GM21529 (cell line): Measurements from ENCODE around the gene TIMELESS.
"Not testable (repeated sequence)": the region's sequence is repeated elsewhere in the genome, so short reads cannot be mapped to it uniquely, and the experiment has no call there.

Experiments
- ATAC-seq: cut with Tn5 transposase; IDR thresholded peaks from one replicate; pipeline ENCODE4 v1.9.1; 2021; ENCODE audit not compliant: unreplicated experiment

Gene TIMELESS

DNA sequence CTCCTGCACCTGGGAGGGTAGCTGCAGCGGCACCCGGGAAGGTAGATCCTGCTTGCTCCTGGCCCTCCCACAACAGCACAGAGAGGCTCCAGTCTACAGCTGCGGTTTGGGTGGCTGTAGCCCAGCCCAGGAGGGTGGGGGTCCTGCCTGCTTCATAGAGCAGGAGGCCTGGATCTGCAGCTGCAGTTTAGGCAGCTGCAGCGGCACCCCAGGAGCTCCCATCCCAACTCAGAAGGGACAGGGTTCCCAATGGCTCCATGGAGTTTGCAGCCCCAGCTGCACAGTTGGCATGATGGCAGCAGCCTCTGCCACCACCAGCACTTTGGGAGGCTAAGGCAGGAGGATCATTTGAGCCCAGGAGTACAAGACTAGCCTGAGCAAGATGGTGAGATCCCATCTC is 38.5 kb downstream of the TIMELESS start:
- no peak for ATAC-seq

DNA sequence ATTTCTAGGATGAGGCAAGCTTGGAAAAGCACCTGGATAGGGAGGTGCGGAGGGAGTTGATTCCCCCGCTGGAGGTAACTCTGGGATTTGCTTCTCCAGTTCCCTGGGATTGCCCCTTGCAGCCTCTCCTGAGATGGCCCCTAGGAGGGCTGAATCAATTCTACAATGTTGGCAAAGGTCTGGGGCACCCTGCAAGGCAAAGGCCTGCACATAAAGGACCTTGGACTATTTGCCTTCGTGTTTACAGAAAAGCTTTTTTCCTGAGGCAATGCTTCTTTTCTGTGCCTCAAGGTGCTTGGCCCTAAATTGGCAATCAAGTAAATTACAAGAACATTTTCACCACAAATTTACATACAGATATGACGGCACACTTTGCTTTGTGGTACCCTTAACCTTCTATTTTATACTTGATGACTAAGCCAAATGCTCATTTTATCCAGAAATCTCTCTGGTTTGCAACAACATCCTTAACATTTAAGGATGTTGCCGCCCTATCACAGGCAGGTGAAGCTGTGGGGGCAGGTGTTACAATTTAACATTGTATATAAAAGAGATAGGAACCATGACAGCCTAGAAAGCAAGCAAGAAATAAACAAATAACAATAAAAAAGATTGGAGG is 40.3 kb downstream of the TIMELESS start:
- no peak for ATAC-seq

DNA sequence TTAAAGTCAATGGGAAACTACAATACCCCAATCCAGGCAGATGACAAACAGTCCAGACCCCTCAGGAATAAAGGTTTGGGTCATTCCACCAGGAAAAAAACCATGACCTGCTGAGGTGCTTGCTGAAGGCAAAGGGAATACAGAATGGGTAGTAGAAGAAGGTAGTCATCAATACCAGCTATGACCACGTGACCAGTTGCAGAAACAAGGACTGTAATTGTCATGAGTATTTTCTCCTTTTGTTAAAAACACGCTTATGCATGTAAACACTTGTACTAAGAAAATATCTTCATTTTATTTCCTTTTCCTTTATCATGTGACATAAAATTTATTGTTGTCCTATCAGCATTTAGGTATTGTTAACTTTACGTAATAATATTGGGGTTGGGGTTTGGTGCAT is 45.0 kb downstream of the TIMELESS start:
- ATAC-seq = not testable (repeated sequence)

DNA sequence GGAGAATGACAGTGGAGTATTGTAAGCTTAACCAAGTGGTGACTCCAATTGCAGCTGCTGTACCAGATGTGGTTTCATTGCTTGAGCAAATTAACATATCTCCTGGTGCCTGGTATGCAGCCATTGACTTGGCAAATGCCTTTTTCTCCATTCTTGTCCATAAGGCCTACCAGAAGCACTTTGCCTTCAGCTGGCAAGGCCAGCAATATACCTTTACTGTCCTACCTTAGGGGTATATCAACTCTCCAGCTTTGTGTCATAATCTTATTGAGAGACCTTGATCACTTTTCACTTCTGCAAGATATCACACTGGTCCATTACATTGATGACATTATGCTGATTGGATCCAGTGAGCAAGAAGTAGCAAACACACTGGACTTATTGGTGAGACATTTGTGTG is 47.6 kb downstream of the TIMELESS start:
- not testable (repeated sequence) for ATAC-seq

DNA sequence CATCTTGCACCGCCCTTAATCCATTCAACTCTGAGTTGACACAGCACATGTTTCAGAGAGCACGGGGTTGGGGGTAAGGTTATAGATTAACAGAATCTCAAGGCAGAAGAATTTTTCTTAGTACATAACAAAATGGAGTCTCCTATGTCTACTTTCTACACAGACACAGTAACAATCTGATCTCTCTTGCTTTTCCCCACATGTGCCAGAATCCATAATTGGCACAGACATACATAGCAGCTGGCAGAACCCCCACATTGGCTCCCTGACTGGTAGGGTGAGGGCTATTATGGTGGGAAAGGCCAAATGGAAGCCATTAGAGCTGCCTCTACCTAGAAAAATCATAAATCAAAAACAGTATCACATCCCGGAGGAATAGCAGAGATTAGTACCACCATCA is 48.1 kb downstream of the TIMELESS start:
- not testable (repeated sequence) for ATAC-seq

DNA sequence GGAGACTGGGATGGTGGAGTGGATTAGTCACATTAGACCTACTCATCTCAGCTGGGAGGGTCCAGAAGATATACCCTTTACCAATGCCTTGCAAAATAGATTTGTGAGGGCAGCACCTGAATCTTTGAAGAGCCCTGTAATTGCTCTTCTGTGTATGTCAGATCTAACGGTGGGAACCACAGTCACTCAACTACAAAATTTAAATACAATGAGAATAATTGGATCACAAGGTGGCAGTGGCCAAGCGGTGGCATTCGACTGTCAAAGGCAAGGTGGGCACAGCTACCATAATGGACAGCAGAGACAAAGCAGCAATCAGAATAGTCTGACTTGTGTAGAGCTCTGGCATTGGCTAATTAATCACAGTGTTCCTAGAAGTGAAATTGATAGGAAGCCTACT is 49.8 kb downstream of the TIMELESS start:
- not testable (repeated sequence) for ATAC-seq

DNA sequence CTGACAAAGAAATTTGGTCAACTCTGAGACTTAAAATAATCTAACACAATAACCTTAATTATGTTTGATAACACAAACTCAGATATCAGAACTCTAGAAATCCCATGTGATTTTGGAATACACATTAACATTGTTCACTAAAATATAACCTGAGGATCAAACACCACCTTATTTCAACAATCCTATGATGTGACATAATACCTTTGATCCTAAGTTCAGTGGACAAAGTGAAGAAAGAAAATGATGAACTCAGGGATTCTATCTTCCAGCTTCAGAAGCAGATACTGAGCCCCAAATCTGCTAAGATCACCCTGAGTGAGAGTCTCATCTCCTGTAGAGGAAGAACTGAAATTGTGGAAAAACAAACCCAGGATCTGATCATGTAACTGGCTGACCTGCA is 50.9 kb downstream of the TIMELESS start:
- no peak for ATAC-seq

DNA sequence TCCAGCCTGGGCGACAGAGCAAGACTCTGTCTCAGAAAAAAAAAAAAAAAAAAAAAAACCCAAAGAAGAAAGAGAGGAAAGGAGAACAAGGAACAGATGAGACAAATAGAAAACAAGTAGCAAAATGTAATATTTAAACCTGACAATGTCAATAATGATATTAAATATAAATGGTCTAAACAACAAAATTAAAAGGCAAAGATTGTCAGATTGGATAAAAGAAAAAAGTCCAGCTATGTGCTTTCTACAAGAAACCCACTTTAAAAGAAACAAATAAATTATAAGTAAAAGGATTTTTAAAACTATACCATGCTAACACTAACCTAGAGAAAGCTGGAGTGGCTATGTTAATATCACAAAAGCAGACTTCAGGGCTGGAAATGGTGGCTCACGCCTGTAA is 56.9 kb downstream of the TIMELESS start:
- ATAC-seq = no peak

DNA sequence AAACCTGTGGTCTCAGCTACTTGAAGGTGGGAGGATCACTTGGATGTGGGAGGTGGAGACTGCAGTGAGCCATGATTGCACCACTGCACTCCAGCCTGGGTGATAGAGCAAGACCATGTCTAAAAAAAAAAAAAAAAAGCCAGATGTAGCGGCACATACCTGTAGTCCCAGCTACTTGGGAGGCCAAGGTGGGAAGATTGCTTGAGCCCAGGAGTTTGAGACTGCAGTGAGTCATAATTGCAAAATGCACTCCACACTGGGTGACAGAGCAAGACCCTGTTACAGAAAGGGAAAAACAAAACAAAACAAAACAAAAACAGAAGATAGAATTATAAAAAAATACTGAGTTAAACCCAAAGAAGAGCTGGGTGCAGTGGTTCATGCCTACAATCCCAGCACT is 57.5 kb downstream of the TIMELESS start:
- ATAC-seq = no peak

DNA sequence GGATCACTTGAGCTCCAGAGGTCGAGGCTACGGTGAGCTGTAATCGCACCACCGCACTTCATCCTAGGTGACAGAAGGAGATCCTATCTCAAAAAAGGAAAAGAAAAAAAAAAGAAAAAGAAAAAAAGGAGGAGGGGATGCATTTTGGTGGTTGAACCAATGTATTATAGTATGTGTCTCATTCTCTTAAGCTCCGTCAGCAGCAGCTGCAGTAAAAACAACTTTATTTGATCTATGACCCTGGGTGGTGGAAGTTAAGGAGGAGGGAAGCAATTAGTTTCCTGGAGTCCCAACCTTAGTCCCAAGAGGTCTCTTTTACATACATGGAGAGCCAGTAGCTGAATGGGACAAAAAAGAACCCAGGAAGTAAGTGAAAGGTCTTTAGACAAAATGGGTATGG is 59.8 kb downstream of the TIMELESS start:
- no peak for ATAC-seq

DNA sequence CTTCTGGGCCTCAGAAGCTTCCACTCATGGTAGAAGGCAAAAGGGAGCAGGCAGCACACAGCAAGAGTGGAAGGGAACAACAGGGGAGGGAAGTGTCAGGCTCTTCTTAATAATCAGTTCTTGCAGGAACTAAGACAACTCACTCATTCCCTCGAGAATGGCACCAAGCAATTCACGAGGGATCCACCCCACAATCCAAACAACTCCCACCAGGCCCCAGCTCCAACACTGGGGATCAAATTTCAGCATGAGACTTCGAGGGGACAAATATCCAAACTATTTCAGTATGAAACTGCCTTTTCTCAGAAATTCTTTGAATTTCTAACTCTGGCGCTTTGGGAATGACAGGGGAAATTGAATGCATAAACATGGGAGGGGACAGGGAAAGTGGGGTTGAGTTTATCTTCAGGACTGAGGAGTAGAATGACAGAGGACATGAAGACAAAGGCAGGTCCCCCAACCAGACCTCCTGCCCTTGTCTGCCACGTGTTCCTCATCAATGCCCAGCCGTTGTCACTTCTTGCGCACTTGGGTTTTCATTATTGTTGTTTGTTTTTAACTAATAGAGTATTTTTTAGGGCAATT is 62.0 kb downstream of the TIMELESS start:
- ATAC-seq = no peak

DNA sequence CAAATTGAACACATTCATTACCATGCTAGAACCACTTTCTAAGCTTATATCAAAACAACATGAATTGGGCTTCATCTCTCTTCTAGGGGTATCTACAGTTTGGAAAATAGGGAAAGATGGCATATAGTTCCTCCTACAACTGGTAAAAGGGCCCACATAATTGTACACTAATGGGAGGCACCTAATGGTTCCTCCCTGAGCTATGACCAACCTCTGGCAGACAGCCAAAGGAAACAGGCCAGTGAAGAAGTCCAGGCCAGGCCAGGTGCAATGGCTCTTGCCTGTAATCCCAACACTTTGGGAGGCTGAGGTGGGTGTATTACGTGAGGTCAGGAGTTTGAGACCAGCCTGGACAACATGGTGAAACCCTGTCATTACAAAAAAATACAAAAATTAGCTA is 63.4 kb downstream of the TIMELESS start:
- ATAC-seq = no peak

DNA sequence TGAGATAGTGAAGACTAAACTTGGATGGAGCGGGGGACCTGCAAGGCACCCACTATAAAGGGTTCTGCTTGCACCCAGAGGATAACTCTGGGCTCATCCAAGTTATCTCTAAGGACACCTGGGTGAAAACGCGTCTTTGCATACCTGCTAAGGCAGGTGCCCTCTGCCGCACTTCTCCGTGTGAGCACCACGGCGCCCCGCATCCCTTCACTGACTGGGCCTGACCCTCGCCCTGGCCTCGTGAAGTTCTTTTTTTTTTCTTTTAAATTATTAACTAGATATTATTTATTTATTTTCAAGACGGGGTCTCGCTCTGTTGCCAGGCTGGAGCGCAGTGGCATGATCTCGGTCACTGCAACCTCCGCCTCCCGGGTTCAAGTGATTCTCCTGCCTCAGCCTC is 66.6 kb downstream of the TIMELESS start:
- no peak for ATAC-seq

DNA sequence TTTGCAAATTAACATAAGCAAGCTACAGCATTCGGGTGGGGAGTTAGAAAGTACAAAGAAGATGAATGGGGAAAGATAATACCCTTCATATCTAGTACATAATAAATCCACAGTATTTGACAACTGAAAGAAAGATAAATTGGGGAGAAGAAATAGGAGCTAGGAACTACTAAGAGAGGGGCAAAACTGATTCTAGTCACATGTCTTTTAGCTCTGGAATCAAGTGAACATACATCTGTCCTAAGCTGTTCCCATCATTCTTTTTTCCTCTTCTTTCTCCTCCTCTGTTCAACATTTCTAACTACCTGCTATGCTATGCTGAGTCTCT is 71.3 kb downstream of the TIMELESS start:
- ATAC-seq = no peak

DNA sequence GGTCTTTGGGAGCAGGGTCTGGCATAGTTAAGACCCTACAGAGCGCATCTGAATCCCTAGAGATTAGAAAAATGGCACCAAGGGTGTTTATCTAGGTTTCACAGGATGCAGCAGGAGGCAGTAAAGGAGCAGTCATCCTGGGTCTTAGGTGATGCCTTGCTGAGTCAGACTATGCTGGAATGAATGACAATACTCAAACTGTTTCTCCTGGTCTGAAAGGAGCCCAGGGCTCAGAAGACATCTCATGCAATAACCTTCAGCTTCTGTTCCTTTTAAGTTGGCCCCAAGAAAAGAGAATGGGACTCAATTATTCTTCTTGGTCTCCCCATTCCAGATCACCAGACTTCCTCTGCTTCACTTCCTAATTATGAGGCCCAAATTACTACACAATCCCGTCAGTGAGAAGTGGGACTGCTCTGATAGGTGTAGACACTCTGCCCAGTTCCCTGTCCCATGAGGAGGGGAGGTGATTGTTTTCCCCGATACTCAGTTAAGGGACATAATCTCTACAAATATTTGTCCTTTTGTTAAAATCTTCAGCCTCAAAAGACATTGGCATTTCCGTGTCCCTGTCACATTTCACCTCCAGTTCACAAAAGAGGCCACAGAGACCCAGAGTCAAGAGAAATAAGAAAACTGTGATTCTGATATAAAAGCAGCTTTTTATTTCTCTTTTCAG is 71.8 kb downstream of the TIMELESS start:
- no peak for ATAC-seq

DNA sequence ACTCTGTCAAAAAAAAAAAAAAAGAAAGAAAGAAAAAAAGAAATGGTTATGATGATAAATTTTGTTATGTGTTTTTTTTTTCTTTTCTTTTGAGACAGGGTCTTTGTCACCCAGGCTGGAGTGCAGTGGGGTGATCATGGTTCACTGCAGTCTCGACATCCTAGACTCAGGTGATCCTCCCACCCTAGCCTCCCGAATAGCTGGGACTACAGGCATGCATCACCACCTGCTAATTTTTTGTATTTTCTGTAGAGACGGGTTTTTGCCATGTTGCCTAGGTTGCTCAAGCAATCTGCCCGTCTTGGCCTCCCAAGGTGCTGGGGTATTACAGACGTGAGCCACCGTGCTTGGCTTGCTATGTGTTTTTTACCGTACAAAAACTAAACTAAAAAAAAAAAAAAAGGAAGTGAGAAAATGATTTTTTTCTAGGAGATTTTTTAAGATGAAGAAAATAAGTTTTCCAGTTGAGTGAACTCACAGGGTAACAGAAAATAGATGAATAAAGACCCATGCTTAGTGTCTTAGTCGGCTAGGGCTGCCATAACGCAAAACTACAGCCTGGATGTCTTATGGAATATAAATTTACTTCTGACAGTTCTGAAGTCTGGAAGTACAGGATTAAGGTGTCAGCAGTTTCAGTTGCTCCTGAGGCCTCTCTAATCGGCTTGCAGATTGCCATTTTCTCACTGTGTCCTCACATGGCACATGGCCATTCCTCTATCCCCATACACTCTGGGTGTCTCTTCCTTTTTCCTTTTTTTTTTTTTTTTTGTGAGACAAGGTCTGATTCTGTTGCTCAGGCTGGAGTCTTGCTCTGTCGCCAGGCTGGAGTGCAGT is 73.4 kb downstream of the TIMELESS start:
- peak; percentile 69 for ATAC-seq

DNA sequence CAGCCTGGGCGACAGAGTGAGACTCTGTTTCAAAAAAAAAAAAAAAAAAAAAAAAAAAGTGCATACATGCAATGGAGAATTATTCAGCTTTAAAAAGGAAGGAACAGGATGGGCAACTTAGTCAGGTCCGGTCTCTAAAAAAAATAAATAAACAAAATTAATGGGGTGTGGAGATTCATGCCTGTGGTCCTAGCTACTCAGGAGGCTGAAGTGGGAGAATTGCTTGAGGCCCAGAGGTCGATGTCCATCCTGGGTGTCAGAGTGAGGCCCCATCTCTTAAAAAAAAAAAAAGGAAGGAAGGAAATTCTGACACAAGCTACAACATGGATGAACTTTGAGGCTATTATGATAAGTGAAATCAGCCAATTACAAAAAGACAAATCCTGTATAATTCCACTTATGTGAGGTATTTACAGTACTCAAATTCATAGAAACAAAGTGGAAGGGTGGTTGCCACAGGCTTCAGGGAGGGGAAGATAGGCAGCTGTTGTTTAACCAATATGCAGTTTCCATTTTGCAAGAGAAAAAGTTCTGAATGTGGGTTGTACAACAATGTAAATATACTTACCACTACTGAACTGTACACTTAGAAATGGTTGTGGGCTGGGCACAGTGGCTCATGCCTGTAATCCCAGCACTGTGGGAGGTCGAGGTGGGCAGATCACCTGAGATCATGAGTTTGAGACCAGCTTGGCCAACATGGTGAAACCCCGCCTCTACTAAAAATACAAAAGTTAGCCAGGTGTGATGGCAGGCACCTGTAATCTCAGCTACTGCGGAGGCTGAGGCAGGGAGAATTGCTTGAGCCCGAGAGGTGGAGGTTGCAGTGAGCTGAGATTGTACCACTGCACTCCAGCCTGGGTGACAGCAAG is 74.3 kb downstream of the TIMELESS start:
- peak; percentile 38 for ATAC-seq

DNA sequence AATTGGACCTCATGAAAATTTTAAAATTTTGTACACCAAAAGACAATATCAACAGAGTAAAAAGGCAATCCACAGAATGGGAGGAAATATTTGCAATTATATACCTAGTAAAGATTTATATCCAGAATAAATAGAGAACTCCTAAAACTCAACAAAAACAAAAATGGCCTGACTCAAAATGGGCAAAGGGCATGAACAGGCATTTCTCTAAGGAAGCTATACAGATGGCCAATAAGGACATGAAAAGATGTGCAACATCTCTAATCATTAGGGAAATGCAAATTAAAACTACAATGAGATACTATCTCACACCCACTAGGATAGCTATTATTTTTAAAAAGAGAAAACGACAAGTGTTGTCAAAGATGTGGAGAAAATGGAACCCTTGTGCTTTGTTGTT is 75.7 kb downstream of the TIMELESS start:
- no peak for ATAC-seq

DNA sequence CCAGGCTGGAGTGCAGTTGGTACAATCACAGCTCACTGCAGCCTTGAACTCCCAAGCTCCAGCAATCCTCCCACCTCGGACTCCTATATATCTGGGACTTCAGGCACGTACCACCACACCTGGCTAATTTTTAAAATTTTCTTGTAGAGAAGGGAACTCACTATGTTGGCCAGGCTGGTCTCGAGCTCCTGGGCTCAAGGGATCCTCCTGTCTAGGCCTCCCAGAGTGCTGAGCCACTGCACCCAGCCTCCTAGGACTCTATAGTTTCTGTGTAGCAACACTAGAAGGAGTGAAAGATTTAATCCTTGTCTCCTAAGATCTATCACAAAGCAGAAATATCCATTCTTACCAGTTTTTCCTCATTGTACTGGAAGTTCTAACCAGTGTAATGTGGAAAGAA is 82.3 kb downstream of the TIMELESS start:
- no peak for ATAC-seq
